SK-MEL-5 (cell line): ENCODE results near the gene ZNF106. TPM values are rescaled to one million over a fixed set of nuclear protein-coding genes. Genes with fewer than 3 reads are reported as not detected.

Source experiments
- DNase-seq: peaks from one replicate; pipeline ENCODE4 v3.0.0-alpha.2; 2016; ENCODE audit warnings: low read depth, low spot score
- in situ Hi-C: cut with HindIII; loops from 2 replicates; pipeline ENCODE4 v1.10.0; 2016; ENCODE audit warnings: low sequenced_read_pairs, high pct_unique_total_duplicates, low pct_unique_long_range_greater_than_20kb
- total RNA-seq: library from RNA; depleted of rRNA; stranded (reverse); fragments of >200 nt; shearing (Covaris generic); gene quantifications from 2 replicates; pipeline ENCODE4 v1.2.3, GENCODE V29; 2014

The ZNF106 gene
- total RNA-seq, 1 experiment from 2014 or later, result 173 TPM

- no peak for DNase-seq
- in situ Hi-C loops, result no loop called here
Observed at GRCh38 chr15:42444415-42445063, 46.4 kb downstream of the ZNF106 start.

- no peak for DNase-seq
- in situ Hi-C loops, result no loop called here
Observed at GRCh38 chr15:42427429-42428223, 63.3 kb downstream of the ZNF106 start.

- in situ Hi-C loops, result no loop called here
- DNase-seq, result no peak
Observed at GRCh38 chr15:42421376-42421775, 69.6 kb downstream of the ZNF106 start.

- in situ Hi-C loops, result no loop called here
Observed at GRCh38 chr15:42419369-42419768, 71.6 kb downstream of the ZNF106 start.

GRCh38 chr15:42413920-42414319, 77.0 kb downstream of the ZNF106 start:
- DNase-seq, result no peak
- in situ Hi-C loops, result no loop called here

More at GRCh38 chr15:42419369-42419768, 71.6 kb downstream of the ZNF106 start:
- peak; percentile 98 for DNase-seq

GRCh38 chr15:42411884-42412283, 79.1 kb downstream of the ZNF106 start:
- in situ Hi-C loops, result no loop called here
- no peak for DNase-seq

GRCh38 chr15:42409011-42409410, 81.9 kb downstream of the ZNF106 start:
- no peak for DNase-seq
- in situ Hi-C loops, result no loop called here

- no peak for DNase-seq
- in situ Hi-C loops, result no loop called here
Observed at GRCh38 chr15:42408178-42408577, 82.8 kb downstream of the ZNF106 start.

- DNase-seq, result peak; percentile 42
- in situ Hi-C loops, result no loop called here
Observed at GRCh38 chr15:42405863-42406482, 85.0 kb downstream of the ZNF106 start.

GRCh38 chr15:42404461-42405235, 86.3 kb downstream of the ZNF106 start:
- in situ Hi-C loops, result no loop called here
- DNase-seq, result peak; percentile 99

GRCh38 chr15:42403389-42403788, 87.6 kb downstream of the ZNF106 start:
- no peak for DNase-seq
- in situ Hi-C loops, result no loop called here

- in situ Hi-C loops, result no loop called here
- no peak for DNase-seq
Observed at GRCh38 chr15:42402455-42403205, 88.3 kb downstream of the ZNF106 start.

- in situ Hi-C loops, result no loop called here
- DNase-seq, result no peak
Observed at GRCh38 chr15:42401544-42402454, 89.1 kb downstream of the ZNF106 start.

- in situ Hi-C loops, result no loop called here
- no peak for DNase-seq
Observed at GRCh38 chr15:42395838-42396237, 95.1 kb downstream of the ZNF106 start.

GRCh38 chr15:42394106-42394505, 96.8 kb downstream of the ZNF106 start:
- no peak for DNase-seq
- in situ Hi-C loops, result no loop called here

- in situ Hi-C loops, result no loop called here
- DNase-seq, result peak; percentile 95
Observed at GRCh38 chr15:42392309-42393024, 98.5 kb downstream of the ZNF106 start.
